Spleen (tissue), 11 donors: Measurements from ENCODE around the gene ESYT2. TPM values are rescaled to one million over a fixed set of nuclear protein-coding genes. Genes with fewer than 3 reads are reported as not detected.
A peak's percentile ranks its signal among the peaks of the same experiment; 100 is the strongest.

Experiments
- DNase-seq: peaks from one replicate; pipeline ENCODE4 v3.0.0-alpha.2; 2020
- H3K27ac ChIP-seq, 8 donors: fragments of 200-600 bp; sonication (generic) in 7 of 8; 1 replicate in 4 of 8; 2 replicates in 4 of 8; pipeline versions ENCODE4 v1.5.0 to v1.8.0; 2016 to 2021; ENCODE audit warnings: inconsistent platforms in 4 of 8, mild to moderate bottlenecking in 4 of 8, moderate library complexity in 1 of 8
- H3K27me3 ChIP-seq, 7 donors: fragments of 200-600 bp; sonication (generic) in 6 of 7; replicated peaks in 1 of 7; 1 replicate in 4 of 7; 2 replicates in 3 of 7; pipeline versions ENCODE4 v1.5.0 to v1.8.0; 2016 to 2021; ENCODE audit warnings: inconsistent platforms in 3 of 7, mild to moderate bottlenecking in 1 of 7
- H3K36me3 ChIP-seq, 6 donors: fragments of 200-600 bp; sonication (generic) in 5 of 6; 1 replicate in 4 of 6; 2 replicates in 2 of 6; pipeline versions ENCODE4 v1.5.0 to v1.8.0; 2016 to 2021; ENCODE audit warnings: inconsistent platforms in 2 of 6
- H3K4me1 ChIP-seq, 6 donors: fragments of 200-600 bp; sonication (generic) in 5 of 6; 1 replicate in 3 of 6; 2 replicates in 3 of 6; pipeline versions ENCODE4 v1.5.0 to v1.8.0; 2016 to 2021; ENCODE audit warnings: inconsistent platforms in 3 of 6
- H3K4me3 ChIP-seq, 8 donors: fragments of 200-600 bp; sonication (generic) in 7 of 8; 1 replicate in 4 of 8; 2 replicates in 4 of 8; pipeline versions ENCODE4 v1.5.0 to v1.8.0; 2016 to 2021; ENCODE audit warnings: inconsistent platforms in 4 of 8, mild to moderate bottlenecking in 4 of 8, moderate library complexity in 2 of 8
- H3K9me3 ChIP-seq, 8 donors: fragments of 200-600 bp; sonication (generic) in 7 of 8; 1 replicate in 4 of 8; 2 replicates in 4 of 8; pipeline versions ENCODE4 v1.5.0 to v1.8.0; 2016 to 2021; ENCODE audit warnings: inconsistent platforms in 4 of 8
- CTCF ChIP-seq, 11 experiments: fragments of 200-600 bp in 7 of 11; fragments of 450-650 bp in 4 of 11; sonication (generic) in 4 of 11; IDR thresholded peaks in 8 of 11; conservative IDR thresholded peaks in 3 of 11; 1 replicate in 7 of 11; 2 replicates in 4 of 11; pipeline versions ENCODE4 v1.4.0 to v1.8.0; 2016 to 2021; ENCODE audit warnings: antibody characterized with exemption in 11 of 11, inconsistent platforms in 4 of 11, mild to moderate bottlenecking in 1 of 11
- POLR2A ChIP-seq, 3 donors: fragments of 450-650 bp; IDR thresholded peaks; one replicate each; pipeline ENCODE4 v1.5.1; 2017; ENCODE audit warnings: antibody characterized with exemption in 3 of 3, mild to moderate bottlenecking in 1 of 3
- POLR2AphosphoS5 ChIP-seq, 3 donors: sonication (generic); formaldehyde crosslinking; IDR thresholded peaks; one replicate each; pipeline ENCODE4 v1.5.1; 2017; ENCODE audit warnings: antibody characterized with exemption in 3 of 3
- WGBS, 5 donors: extraction: QIAGEN DNeasy Blood & Tissue Kit in 3 of 5; methylation state at CpG; one replicate each; pipeline versions ENCODE4 v1.1.5 to v1.1.7; 2013 to 2018; 5-methylcytosine and 5-hydroxymethylcytosine counted together
- intact Hi-C: fragments of 100-400 bp; cut with DNase I; formaldehyde crosslinking; loops from one replicate; pipeline ENCODE4 v1.15.0; 2023; ENCODE audit warnings: low total_unique reads
- polyA plus RNA-seq, 3 donors: library from polyadenylated mRNA; stranded (reverse); fragments of 200-250 nt; gene quantifications; one replicate each; pipeline ENCODE4 v1.2.1, GENCODE V29; 2013
- total RNA-seq, 7 donors: library from RNA; depleted of rRNA in 3 of 7; stranded (reverse); fragments of >200 nt in 3 of 7; fragmentation: NEBNext Ultra II Directional in 4 of 7; extraction: Animal tissue kit (Norgen Biotek cat#: 25700) in 4 of 7; gene quantifications; one replicate each; pipeline versions ENCODE4 v1.1.0 to v1.2.1, GENCODE V29; 2016 to 2021
- donor health status: healthy with polysubstance abuse.
- donor health status: DM: no; HTN: no; CAD: no; lungs with moderate emphysema.
- donor health status: DM: no; HTN: no; CAD: no.
- donor health status: Bipolar disorder and iron deficiency.
- donor health status: healthy.
- donor health status: DM: no; HTN: no; CAD: no.
- donor health status: DM: yes; HTN: yes; CAD: no.

The ESYT2 gene
- total and polyA plus RNA-seq, 10 donors: 6.6 to 61.0 (median 45.9) TPM

- H3K27ac ChIP-seq: no peak overlapping the region
- no peak for DNase-seq
- no peak for TF ChIP-seq CTCF (IDR thresholded peaks at IDR 0.05 in 8 of 11, conservative IDR thresholded peaks at IDR 0.05 in 3 of 11)
- no peak for TF ChIP-seq POLR2A (IDR thresholded peaks at IDR 0.05)
- TF ChIP-seq POLR2AphosphoS5 (IDR thresholded peaks at IDR 0.05): no peak
- 91 to 96% (median 95%) methylated on average over 7 of the region's 7 CpGs for WGBS, 5 donors
- peaks cover 0 to 95% (median 49%) of the 10 kb centered on the region in 6 donors for H3K36me3 ChIP-seq
- no peaks in the 10 kb centered on the region for H3K27me3 ChIP-seq
- intact Hi-C loops: no loop called here
- no peak overlapping the region for H3K4me3 ChIP-seq
- no peaks in the 10 kb centered on the region for H3K4me1 ChIP-seq
- no peaks in the 10 kb centered on the region for H3K9me3 ChIP-seq
Observed at GRCh38 chr7:158765020-158765419, 64.3 kb downstream of the ESYT2 start.

GRCh38 chr7:158763454-158764033 lies 65.8 kb downstream of the ESYT2 start:
- Histone ChIP-seq H3K4me3 (no peak overlapping the region), H3K4me1 (no peaks in the 10 kb centered on the region), H3K27ac (no peak overlapping the region), H3K36me3 (peaks cover 4 to 99% (median 60%) of the 10 kb centered on the region in 6 donors), H3K9me3 (no peaks in the 10 kb centered on the region), H3K27me3 (no peaks in the 10 kb centered on the region)
- TF ChIP-seq CTCF (IDR thresholded peaks at IDR 0.05 in 8 of 11, conservative IDR thresholded peaks at IDR 0.05 in 3 of 11) (no peak), POLR2A (IDR thresholded peaks at IDR 0.05) (no peak), POLR2AphosphoS5 (IDR thresholded peaks at IDR 0.05) (no peak)
- no peak for DNase-seq
- WGBS, 5 donors: 95 to 98% (median 97%) methylated on average over 13 to 14 of the region's 14 CpGs
- intact Hi-C loops: no loop called here

GRCh38 chr7:158761945-158762344 lies 67.4 kb downstream of the ESYT2 start:
- Histone ChIP-seq H3K4me1 (no peaks in the 10 kb centered on the region), H3K4me3 (no peak overlapping the region), H3K27me3 (no peaks in the 10 kb centered on the region), H3K36me3 (peaks cover 4 to 100% (median 62%) of the 10 kb centered on the region in 6 donors), H3K27ac (no peak overlapping the region), H3K9me3 (no peaks in the 10 kb centered on the region)
- intact Hi-C loops: no loop called here
- no peak for DNase-seq
- 93 to 98% (median 97%) methylated on average over 12 of the region's 12 CpGs for WGBS, 5 donors
- TF ChIP-seq CTCF (IDR thresholded peaks at IDR 0.05 in 8 of 11, conservative IDR thresholded peaks at IDR 0.05 in 3 of 11) (no peak), POLR2AphosphoS5 (IDR thresholded peaks at IDR 0.05) (no peak), POLR2A (IDR thresholded peaks at IDR 0.05) (no peak)

- Histone ChIP-seq H3K27ac (no peak overlapping the region), H3K4me1 (no peaks in the 10 kb centered on the region), H3K36me3 (peaks cover 4 to 100% (median 57%) of the 10 kb centered on the region in 6 donors), H3K4me3 (no peak overlapping the region), H3K27me3 (no peaks in the 10 kb centered on the region), H3K9me3 (no peaks in the 10 kb centered on the region)
- DNase-seq: no peak
- 87 to 91% (median 88%) methylated on average over 8 of the region's 8 CpGs for WGBS, 5 donors
- TF ChIP-seq POLR2A (IDR thresholded peaks at IDR 0.05): no peak
- TF ChIP-seq CTCF (IDR thresholded peaks at IDR 0.05 in 8 of 11, conservative IDR thresholded peaks at IDR 0.05 in 3 of 11): peak in 2 of 11 experiments; percentile 12 to 18
- peak in 1 of 3 donors; percentile 6 for TF ChIP-seq POLR2AphosphoS5 (IDR thresholded peaks at IDR 0.05)
- intact Hi-C loops: no loop called here
Observed at GRCh38 chr7:158760936-158761335, 68.4 kb downstream of the ESYT2 start.
